HepG2 (cell line): ENCODE data around the gene ADAMTS14. TPM values are rescaled to one million over a fixed set of nuclear protein-coding genes. Genes with fewer than 3 reads are reported as not detected.
A peak's percentile ranks its signal among the peaks of the same experiment; 100 is the strongest.

Experiments used
- ATAC-seq: fragments of 200-7000 bp; cut with Tn5 transposase; 3 replicates; pipeline ENCODE4 v1.9.1; 2020; ENCODE audit warnings: mild to moderate bottlenecking, moderate library complexity
- BruUV-seq: library from RNA; stranded (reverse); fragments of 400-500 nt; replicated peaks from 2 replicates; lab custom pipeline; 2021; lab: Mats Ljungman, UMichigan
- CTCF ChIA-PET: fragments of 300-600 bp; formaldehyde crosslinking; extraction: SDS; loops from one replicate; lab custom pipeline; 2021; ENCODE audit warnings: low total read pairs, inconsistent platforms, low intra/inter-chr PET ratio; lab: Yijun Ruan, JAX
- POLR2A ChIA-PET: fragments of 350-600 bp; sonication (Branson Sonifier 250); formaldehyde crosslinking; loops from one replicate; lab custom pipeline; 2020; ENCODE audit warnings: antibody characterized with exemption, inconsistent platforms; lab: Yijun Ruan, JAX
- DNase-seq: peaks from one replicate; pipeline ENCODE4 v3.0.0-alpha.2; 2015; ENCODE audit warnings: low spot score
- FAIRE-seq: peaks from 3 replicates; lab custom pipeline; 2011; peaks lifted over from hg19 to GRCh38; lab: Jason Lieb, UNC
- H2AFZ ChIP-seq: one replicate; pipeline ENCODE4 v1.6.1; 2011; ENCODE audit warnings: low read length, inconsistent platforms
- H3K27ac ChIP-seq: fragments of 300-600 bp; 3 replicates; pipeline ENCODE4 v1.8.0; 2011; ENCODE audit warnings: mixed run types, mild to moderate bottlenecking, mixed read lengths, low read length, inconsistent platforms; ENCODE audit not compliant: insufficient read depth; ENCODE audit errors: extremely low read length
- H3K27me3 ChIP-seq, 2 experiments: fragments of 200-600 bp in 1 of 2; 2 replicates in 1 of 2; 3 replicates in 1 of 2; pipeline versions ENCODE4 v1.6.0 to v1.8.0; 2011; ENCODE audit warnings: low read length in 2 of 2, mild to moderate bottlenecking in 2 of 2, moderate library complexity in 2 of 2, inconsistent platforms in 1 of 2; ENCODE audit not compliant: insufficient read depth in 2 of 2, control insufficient read depth in 1 of 2
- H3K36me3 ChIP-seq, 2 experiments: fragments of 200-600 bp in 1 of 2; replicated peaks in 1 of 2; 2 replicates in 1 of 2; 3 replicates in 1 of 2; pipeline versions ENCODE4 v1.5.1 to v1.8.0; 2011; ENCODE audit warnings: low read length in 2 of 2, inconsistent platforms in 1 of 2; ENCODE audit not compliant: insufficient read depth in 2 of 2, control insufficient read depth in 1 of 2
- H3K4me1 ChIP-seq: 2 replicates; pipeline ENCODE4 v1.5.1; 2012; ENCODE audit warnings: low read length, inconsistent platforms; ENCODE audit not compliant: insufficient read depth
- H3K4me2 ChIP-seq: 2 replicates; pipeline ENCODE4 v1.6.0; 2011; ENCODE audit warnings: low read depth, low read length, inconsistent platforms
- H3K4me3 ChIP-seq, 3 experiments: fragments of 200-600 bp in 1 of 3; sonication (generic), shearing (Covaris generic) in 1 of 3; replicated peaks in 1 of 3; 2 replicates each; pipeline ENCODE4 v1.5.1; 2011 to 2016; ENCODE audit warnings: low read length in 3 of 3, inconsistent platforms in 2 of 3, low read depth in 2 of 3, mild to moderate bottlenecking in 2 of 3, control low read depth in 1 of 3, mixed read lengths in 1 of 3; ENCODE audit not compliant: insufficient read depth in 1 of 3
- H3K79me2 ChIP-seq: one replicate; pipeline ENCODE4 v1.6.1; 2011; ENCODE audit warnings: low read length, inconsistent platforms; ENCODE audit not compliant: insufficient read depth
- H3K9ac ChIP-seq: 2 replicates; pipeline ENCODE4 v1.6.0; 2011; ENCODE audit warnings: mild to moderate bottlenecking, low read depth, low read length, inconsistent platforms; ENCODE audit not compliant: insufficient read depth
- H3K9me3 ChIP-seq: 2 replicates; pipeline ENCODE4 v1.5.1; 2012; ENCODE audit warnings: mild to moderate bottlenecking, low read length
- H4K20me1 ChIP-seq: 2 replicates; pipeline ENCODE4 v1.6.0; 2011; ENCODE audit warnings: inconsistent platforms, mild to moderate bottlenecking, low read length, moderate library complexity; ENCODE audit not compliant: insufficient read depth
- MED8 ChIP-seq: sonication (generic); formaldehyde crosslinking; IDR thresholded peaks from 2 replicates; pipeline ENCODE4 v1.8.1; 2023; ENCODE audit warnings: mild to moderate bottlenecking, missing genetic modification reagents; ENCODE audit not compliant: insufficient replicate concordance
- SOX6 ChIP-seq, 2 experiments: fragments of 450-650 bp in 1 of 2; sonication (generic) in 1 of 2; formaldehyde crosslinking in 1 of 2; IDR thresholded peaks; 2 replicates each; pipeline versions ENCODE4 v1.4.0 to v1.6.1; 2017 to 2020; ENCODE audit warnings: antibody characterized with exemption in 1 of 2, mild to moderate bottlenecking in 1 of 2, missing genetic modification reagents in 1 of 2
- ZNF263 ChIP-seq: sonication (generic); formaldehyde crosslinking; IDR thresholded peaks from 2 replicates; pipeline ENCODE4 v1.4.0; 2020; ENCODE audit warnings: missing genetic modification reagents
- ZNF644 ChIP-seq: IDR thresholded peaks from 2 replicates; pipeline ENCODE4 v1.6.1; 2016; ENCODE audit warnings: low read depth
- WGBS: methylation state at CpG from one replicate; pipeline ENCODE4 v1.1.6; 2017; ENCODE audit warnings: low lambda C conversion rate; 5-methylcytosine and 5-hydroxymethylcytosine counted together
- in situ Hi-C: cut with HindIII; loops from 2 replicates; pipeline ENCODE4 v1.10.0; 2017; ENCODE audit warnings: low pct_unique_long_range_greater_than_20kb; ENCODE audit not compliant: extremely low pct_ligation_motif_present
- intact Hi-C: fragments of 100-400 bp; cut with micrococcal nuclease; formaldehyde crosslinking; loops from one replicate; pipeline ENCODE4 v1.10.0; 2022; ENCODE audit not compliant: unreplicated experiment
- polyA plus RNA-seq, 8 experiments: library from polyadenylated mRNA; depleted of rRNA in 3 of 8; stranded (reverse) in 7 of 8; unstranded in 1 of 8; fragments of >200 nt; fragmentation: Illumina TruSeq in 4 of 8; extraction: Trizol in 4 of 8; gene quantifications; 2 replicates each; pipeline versions ENCODE4 v1.2.1 to v1.2.3, GENCODE V29; 2011 to 2016; ENCODE audit warnings: low read depth in 4 of 8, missing spikeins in 1 of 8, mixed read lengths in 1 of 8; ENCODE audit not compliant: insufficient read depth in 1 of 8
- total RNA-seq, 5 experiments: library from RNA; depleted of rRNA; stranded (reverse); fragments of >200 nt; fragmentation: Illumina TruSeq; extraction: Trizol; gene quantifications; 2 replicates each; pipeline ENCODE4 v1.2.3, GENCODE V29; 2016; ENCODE audit warnings: low read depth in 1 of 5
- TF ChIP-seq, protein P1 (sequence below): sonication (generic); formaldehyde crosslinking; IDR thresholded peaks from 2 replicates; pipeline ENCODE4 v1.5.0; 2020; ENCODE audit warnings: missing genetic modification reagents, mild to moderate bottlenecking, borderline replicate concordance
- TF ChIP-seq, protein P2 (sequence below): sonication (generic); formaldehyde crosslinking; IDR thresholded peaks from 2 replicates; pipeline ENCODE4 v1.5.0; 2020; ENCODE audit warnings: mild to moderate bottlenecking, missing genetic modification reagents, borderline replicate concordance

ADAMTS14 gene
- total and polyA plus RNA-seq, 2 of the 13 experiments (the other 11 are each of a cell fraction or from before 2014, with no cell fraction given) = 0.04 to 0.07 TPM

DNA sequence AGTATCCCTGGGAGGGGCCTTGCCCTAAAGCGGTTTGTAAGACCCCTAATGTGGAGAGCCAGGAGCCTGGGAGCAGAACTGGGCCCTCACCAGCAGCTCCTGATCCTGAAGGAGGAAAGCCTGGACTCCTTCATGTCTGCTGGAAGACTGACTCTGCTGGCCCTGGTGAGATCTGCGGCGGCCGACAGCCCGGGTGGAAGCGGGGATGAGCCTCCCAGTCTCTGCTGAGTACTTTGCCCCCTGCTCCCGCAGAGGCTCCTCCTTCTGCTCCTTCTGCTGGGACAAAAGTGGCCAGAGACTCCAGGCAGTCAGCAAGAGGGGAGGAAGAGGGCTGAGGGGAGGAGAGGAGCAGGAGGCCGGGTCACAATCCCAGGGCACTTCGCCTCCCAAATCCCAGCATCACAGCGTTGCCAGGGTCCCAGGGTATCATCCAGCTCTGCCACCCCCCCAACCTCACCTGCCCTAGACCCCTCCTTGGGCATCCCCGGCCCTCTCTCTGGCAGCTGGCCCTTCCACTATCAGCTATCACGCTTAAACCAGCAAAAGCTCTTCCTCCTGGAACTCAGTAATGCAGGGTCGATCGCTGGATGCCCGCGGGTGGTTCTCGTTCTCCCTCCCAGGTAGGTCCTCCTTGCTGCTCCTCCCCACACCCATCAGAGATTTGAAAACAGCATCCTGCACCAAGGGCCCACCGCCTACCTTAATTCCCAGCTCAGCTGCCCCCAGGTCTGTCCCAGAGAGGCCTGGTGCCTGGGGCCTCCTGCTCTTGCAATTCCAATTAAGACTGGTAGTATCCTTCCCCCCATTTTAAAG lies 105.0 kb downstream of the ADAMTS14 start:
- FAIRE-seq (no peak), DNase-seq (no peak), ATAC-seq (no peak)
- ChIA-PET POLR2A (no interaction called here), CTCF (no interaction called here)
- H3K9me3 ChIP-seq = no peaks in the 10 kb centered on the region
- intact Hi-C loops (no loop called here), in situ Hi-C loops (no loop called here)
- H3K4me1 ChIP-seq = no peaks in the 10 kb centered on the region; the same call in 1 of the 2 replicates
- no TSS peak for BruUV-seq
- no peaks in the 10 kb centered on the region for H4K20me1 ChIP-seq
- H3K79me2 ChIP-seq = no peaks in the 10 kb centered on the region
- H3K27ac ChIP-seq = no peak overlapping the region
- no peak overlapping the region for H3K4me2 ChIP-seq
- peaks cover 10 to 75% of the 10 kb centered on the region in 2 experiments; a peak in 4 of 5 replicates for H3K27me3 ChIP-seq
- WGBS = 36% methylated on average over 2 of the region's 18 CpGs
- H2AFZ ChIP-seq = no peak overlapping the region
- H3K36me3 ChIP-seq = no peaks in the 10 kb centered on the region
- TF ChIP-seq ZNF644 (CRISPR knock-in tag) = no peak
- TF ChIP-seq ZNF263 (CRISPR knock-in tag) = 0 out of 2 replicates have a peak, but pooled peaks have one; percentile 22
- no peak overlapping the region for H3K4me3 ChIP-seq
- no peak overlapping the region for H3K9ac ChIP-seq

DNA sequence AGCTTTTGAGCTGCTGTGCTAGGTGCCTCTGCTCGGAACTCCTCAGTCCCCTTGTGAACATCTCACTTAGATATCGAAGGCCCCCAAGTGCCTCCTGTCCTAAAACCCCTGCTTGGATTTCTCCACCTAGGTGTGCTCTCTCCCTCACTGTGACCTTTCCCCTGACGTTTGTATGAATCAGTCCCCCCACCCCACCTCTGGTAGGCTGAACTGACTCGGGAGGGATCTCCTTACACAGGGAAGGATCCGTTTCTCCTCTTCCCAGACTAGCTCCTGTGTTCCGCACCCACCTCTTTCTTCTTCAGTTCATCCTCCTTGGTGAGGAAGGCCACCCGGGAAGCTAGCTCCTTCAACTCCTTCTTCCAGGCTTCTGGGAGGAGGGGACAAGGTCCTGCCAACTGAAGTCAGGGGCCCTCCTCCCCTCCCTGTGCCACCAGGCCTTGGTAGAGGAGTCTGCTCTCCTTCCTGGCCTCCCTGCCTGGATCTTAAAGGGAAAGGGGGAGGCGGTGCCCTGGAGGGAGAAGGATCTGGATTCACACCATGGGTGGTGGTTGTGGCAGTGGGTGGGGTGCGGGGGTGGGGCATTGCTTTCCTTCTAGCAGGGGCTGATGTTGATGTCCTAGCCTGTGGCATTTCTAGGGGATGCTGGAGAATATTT lies 106.1 kb downstream of the ADAMTS14 start:
- Histone ChIP-seq H3K36me3 (no peaks in the 10 kb centered on the region), H3K4me3 (no peak overlapping the region), H3K9ac (no peak overlapping the region), H3K4me1 (no peaks in the 10 kb centered on the region; the same call in 1 of the 2 replicates), H2AFZ (no peak overlapping the region), H3K4me2 (no peak overlapping the region), H3K27me3 (peaks cover 9 to 67% of the 10 kb centered on the region in 2 experiments; a peak in 3 of 5 replicates), H3K79me2 (no peaks in the 10 kb centered on the region)
- no TSS peak for BruUV-seq
- ChIA-PET CTCF (no interaction called here), POLR2A (no interaction called here)
- FAIRE-seq (no peak), DNase-seq (no peak), ATAC-seq (no peak)
- 27% methylated on average over 9 of the region's 9 CpGs for WGBS
- TF ChIP-seq, protein P1, sequence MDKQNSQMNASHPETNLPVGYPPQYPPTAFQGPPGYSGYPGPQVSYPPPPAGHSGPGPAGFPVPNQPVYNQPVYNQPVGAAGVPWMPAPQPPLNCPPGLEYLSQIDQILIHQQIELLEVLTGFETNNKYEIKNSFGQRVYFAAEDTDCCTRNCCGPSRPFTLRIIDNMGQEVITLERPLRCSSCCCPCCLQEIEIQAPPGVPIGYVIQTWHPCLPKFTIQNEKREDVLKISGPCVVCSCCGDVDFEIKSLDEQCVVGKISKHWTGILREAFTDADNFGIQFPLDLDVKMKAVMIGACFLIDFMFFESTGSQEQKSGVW (CRISPR knock-in tag) = no peak
- TF ChIP-seq MED8 (CRISPR knock-in tag) (no peak), SOX6 (IDR thresholded peaks at IDR 0.05) (no peak), SOX6 (CRISPR knock-in tag; IDR thresholded peaks at IDR 0.05) (no peak)
- TF ChIP-seq, protein P2, sequence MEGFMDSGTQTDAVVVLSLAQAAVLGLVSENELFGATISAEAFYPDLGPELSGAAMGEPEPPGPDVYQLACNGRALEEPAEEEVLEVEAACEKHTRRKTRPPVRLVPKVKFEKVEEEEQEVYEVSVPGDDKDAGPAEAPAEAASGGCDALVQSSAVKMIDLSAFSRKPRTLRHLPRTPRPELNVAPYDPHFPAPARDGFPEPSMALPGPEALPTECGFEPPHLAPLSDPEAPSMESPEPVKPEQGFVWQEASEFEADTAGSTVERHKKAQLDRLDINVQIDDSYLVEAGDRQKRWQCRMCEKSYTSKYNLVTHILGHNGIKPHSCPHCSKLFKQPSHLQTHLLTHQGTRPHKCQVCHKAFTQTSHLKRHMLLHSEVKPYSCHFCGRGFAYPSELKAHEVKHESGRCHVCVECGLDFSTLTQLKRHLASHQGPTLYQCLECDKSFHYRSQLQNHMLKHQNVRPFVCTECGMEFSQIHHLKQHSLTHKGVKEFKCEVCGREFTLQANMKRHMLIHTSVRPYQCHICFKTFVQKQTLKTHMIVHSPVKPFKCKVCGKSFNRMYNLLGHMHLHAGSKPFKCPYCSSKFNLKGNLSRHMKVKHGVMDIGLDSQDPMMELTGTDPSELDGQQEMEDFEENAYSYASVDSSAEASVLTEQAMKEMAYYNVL (CRISPR knock-in tag) = no peak
- TF ChIP-seq, all 625 proteins: peak for 0
- Histone ChIP-seq H3K9me3 (no peaks in the 10 kb centered on the region), H4K20me1 (no peaks in the 10 kb centered on the region), H3K27ac (no peak overlapping the region)
- in situ Hi-C loops = no loop called here
- intact Hi-C loops = no loop called here
